Measurements from ENCODE around the gene UPF3A. TPM values are rescaled to one million over a fixed set of nuclear protein-coding genes. Genes with fewer than 3 reads are reported as not detected.

The UPF3A gene
- polyA plus RNA-seq, 1 donor from 2014 or later: 35.5 TPM

- Mint-ChIP-seq H3K27me3 (no peaks in the 10 kb centered on the region), H3K36me3 (peaks cover 6% of the 10 kb centered on the region), H3K4me1 (peaks cover 18 to 25% (median 21%) of the 10 kb centered on the region in 3 donors)
Measured at GRCh38 chr13:114279146-114279545, 2.3 kb upstream of the UPF3A start.

GRCh38 chr13:114279758-114280355 lies 1.5 kb upstream of the UPF3A start:
- H3K4me1 Mint-ChIP-seq: peaks cover 20 to 25% (median 23%) of the 10 kb centered on the region in 3 donors
- H3K27ac Mint-ChIP-seq: peak overlapping the region; percentile 97 to 98 (median 97)
- peak overlapping the region; percentile 49 to 95 (median 94) for H3K4me3 Mint-ChIP-seq
- no peaks in the 10 kb centered on the region for H3K9me3 Mint-ChIP-seq
- H3K27me3 Mint-ChIP-seq: no peaks in the 10 kb centered on the region
- H3K36me3 Mint-ChIP-seq: peaks cover 3% of the 10 kb centered on the region

More at GRCh38 chr13:114279146-114279545, 2.3 kb upstream of the UPF3A start:
- peak overlapping the region in 1 of 4 donors; percentile 92 for H3K4me3 Mint-ChIP-seq
- peak overlapping the region in 1 of 3 donors; percentile 97 for H3K27ac Mint-ChIP-seq
- H3K9me3 Mint-ChIP-seq: no peaks in the 10 kb centered on the region

- Mint-ChIP-seq H3K4me3 (peak overlapping the region; percentile 91 to 96 (median 94)), H3K4me1 (peaks cover 23 to 25% (median 25%) of the 10 kb centered on the region in 3 donors), H3K36me3 (peaks cover 15% of the 10 kb centered on the region), H3K27me3 (no peaks in the 10 kb centered on the region), H3K27ac (peak overlapping the region; percentile 92 to 97 (median 95)), H3K9me3 (no peaks in the 10 kb centered on the region)
Measured at GRCh38 chr13:114282041-114282670, 755 bp downstream of the UPF3A start.

- H3K4me1 Mint-ChIP-seq: peaks cover 25 to 28% (median 26%) of the 10 kb centered on the region in 3 donors
Measured at GRCh38 chr13:114283576-114283975, 2.2 kb downstream of the UPF3A start.

GRCh38 chr13:114284680-114285079 lies 3.3 kb downstream of the UPF3A start:
- H3K4me3 Mint-ChIP-seq: peak overlapping the region in 1 of 4 donors; percentile 84
- H3K4me1 Mint-ChIP-seq: peaks cover 22 to 24% (median 23%) of the 10 kb centered on the region in 3 donors
- no peaks in the 10 kb centered on the region for H3K9me3 Mint-ChIP-seq
- peak overlapping the region in 2 of 3 donors; percentile 58 to 62 for H3K27ac Mint-ChIP-seq
- no peaks in the 10 kb centered on the region for H3K27me3 Mint-ChIP-seq
- H3K36me3 Mint-ChIP-seq: peaks cover 21% of the 10 kb centered on the region

More at GRCh38 chr13:114283576-114283975, 2.2 kb downstream of the UPF3A start:
- no peaks in the 10 kb centered on the region for H3K27me3 Mint-ChIP-seq
- H3K36me3 Mint-ChIP-seq: peaks cover 15% of the 10 kb centered on the region
- no peaks in the 10 kb centered on the region for H3K9me3 Mint-ChIP-seq
- peak overlapping the region in 3 of 4 donors; percentile 36 to 84 (median 46) for H3K4me3 Mint-ChIP-seq
- no peak overlapping the region for H3K27ac Mint-ChIP-seq

GRCh38 chr13:114285166-114285808 lies 3.9 kb downstream of the UPF3A start:
- Mint-ChIP-seq H3K4me3 (peak overlapping the region in 1 of 4 donors; percentile 84), H3K27me3 (no peaks in the 10 kb centered on the region), H3K27ac (peak overlapping the region in 2 of 3 donors; percentile 39 to 58), H3K4me1 (peaks cover 16 to 20% (median 19%) of the 10 kb centered on the region in 3 donors), H3K36me3 (peaks cover 21% of the 10 kb centered on the region), H3K9me3 (no peaks in the 10 kb centered on the region)

- H3K27me3 Mint-ChIP-seq: no peaks in the 10 kb centered on the region
- H3K9me3 Mint-ChIP-seq: no peaks in the 10 kb centered on the region
- H3K4me3 Mint-ChIP-seq: no peak overlapping the region
- H3K36me3 Mint-ChIP-seq: peaks cover 24% of the 10 kb centered on the region
- peak overlapping the region in 1 of 3 donors; percentile 59 for H3K27ac Mint-ChIP-seq
- H3K4me1 Mint-ChIP-seq: peaks cover 13 to 14% (median 14%) of the 10 kb centered on the region in 3 donors
Measured at GRCh38 chr13:114286808-114287207, 5.4 kb downstream of the UPF3A start.

- peak overlapping the region in 2 of 4 donors; percentile 34 to 49 for H3K4me3 Mint-ChIP-seq
- no peaks in the 10 kb centered on the region for H3K9me3 Mint-ChIP-seq
- peak overlapping the region in 1 of 3 donors; percentile 73 for H3K27ac Mint-ChIP-seq
- peaks cover 11% of the 10 kb centered on the region in 3 donors for H3K4me1 Mint-ChIP-seq
- H3K36me3 Mint-ChIP-seq: peaks cover 24% of the 10 kb centered on the region
- no peaks in the 10 kb centered on the region for H3K27me3 Mint-ChIP-seq
Measured at GRCh38 chr13:114288157-114288591, 6.8 kb downstream of the UPF3A start.

- peaks cover 10% of the 10 kb centered on the region for H3K36me3 Mint-ChIP-seq
- peak overlapping the region in 1 of 3 donors; percentile 28 for H3K27ac Mint-ChIP-seq
- no peaks in the 10 kb centered on the region for H3K27me3 Mint-ChIP-seq
- H3K9me3 Mint-ChIP-seq: no peaks in the 10 kb centered on the region
- no peak overlapping the region for H3K4me3 Mint-ChIP-seq
- peaks cover 5 to 14% (median 12%) of the 10 kb centered on the region in 3 donors for H3K4me1 Mint-ChIP-seq
Measured at GRCh38 chr13:114296448-114296847, 15.0 kb downstream of the UPF3A start.

GRCh38 chr13:114296902-114297301 lies 15.5 kb downstream of the UPF3A start:
- peak overlapping the region in 1 of 4 donors; percentile 22 for H3K4me3 Mint-ChIP-seq
- H3K27me3 Mint-ChIP-seq: no peaks in the 10 kb centered on the region
- peak overlapping the region in 1 of 3 donors; percentile 28 for H3K27ac Mint-ChIP-seq
- H3K36me3 Mint-ChIP-seq: peaks cover 7% of the 10 kb centered on the region
- H3K9me3 Mint-ChIP-seq: no peaks in the 10 kb centered on the region
- peaks cover 3 to 14% (median 12%) of the 10 kb centered on the region in 3 donors for H3K4me1 Mint-ChIP-seq

- H3K27me3 Mint-ChIP-seq: no peaks in the 10 kb centered on the region
- H3K36me3 Mint-ChIP-seq: peaks cover 11% of the 10 kb centered on the region
- H3K4me3 Mint-ChIP-seq: no peak overlapping the region
- peaks cover 3 to 13% (median 9%) of the 10 kb centered on the region in 3 donors for H3K4me1 Mint-ChIP-seq
- H3K9me3 Mint-ChIP-seq: no peaks in the 10 kb centered on the region
- H3K27ac Mint-ChIP-seq: no peak overlapping the region
Measured at GRCh38 chr13:114298866-114299265, 17.5 kb downstream of the UPF3A start.

- Mint-ChIP-seq H3K9me3 (no peaks in the 10 kb centered on the region), H3K27ac (no peak overlapping the region), H3K27me3 (no peaks in the 10 kb centered on the region), H3K4me3 (no peak overlapping the region), H3K36me3 (peaks cover 9% of the 10 kb centered on the region), H3K4me1 (peaks cover 3 to 12% (median 9%) of the 10 kb centered on the region in 3 donors)
Measured at GRCh38 chr13:114299604-114300305, 18.4 kb downstream of the UPF3A start.

GRCh38 chr13:114303700-114304327 lies 22.4 kb downstream of the UPF3A start:
- H3K4me1 Mint-ChIP-seq: no peaks in the 10 kb centered on the region
- peak overlapping the region in 1 of 3 donors; percentile 82 for H3K27ac Mint-ChIP-seq
- H3K4me3 Mint-ChIP-seq: no peak overlapping the region
- H3K36me3 Mint-ChIP-seq: peaks cover 9% of the 10 kb centered on the region
- H3K9me3 Mint-ChIP-seq: no peaks in the 10 kb centered on the region
- H3K27me3 Mint-ChIP-seq: no peaks in the 10 kb centered on the region

GRCh38 chr13:114304346-114305034 lies 23.1 kb downstream of the UPF3A start:
- peak overlapping the region in 1 of 3 donors; percentile 27 for H3K27ac Mint-ChIP-seq
- peaks cover 8% of the 10 kb centered on the region for H3K36me3 Mint-ChIP-seq
- no peak overlapping the region for H3K4me3 Mint-ChIP-seq
- no peaks in the 10 kb centered on the region for H3K9me3 Mint-ChIP-seq
- H3K4me1 Mint-ChIP-seq: no peaks in the 10 kb centered on the region
- H3K27me3 Mint-ChIP-seq: no peaks in the 10 kb centered on the region

Measured in IgD-negative memory B cell (primary cell).